Hepatocyte (in vitro differentiated cells): ENCODE measurements around the gene REG1B. TPM values are rescaled to one million over a fixed set of nuclear protein-coding genes. Genes with fewer than 3 reads are reported as not detected.
A peak's percentile ranks its signal among the peaks of the same experiment; 100 is the strongest.

ENCODE experiments used
- DNase-seq: peaks from one replicate; pipeline ENCODE4 v3.0.0-alpha.2; 2016; ENCODE audit warnings: low spot score
- H2AFZ ChIP-seq: fragments of 200-600 bp; sonication (generic); 2 replicates; pipeline ENCODE4 v1.6.0; 2016; ENCODE audit warnings: antibody characterized with exemption, mild to moderate bottlenecking
- H3K27ac ChIP-seq: fragments of 200-600 bp; sonication (generic); 2 replicates; pipeline ENCODE4 v1.5.1; 2016; ENCODE audit warnings: mild to moderate bottlenecking
- H3K27me3 ChIP-seq: fragments of 200-600 bp; sonication (generic); 2 replicates; pipeline ENCODE4 v1.6.1; 2016
- H3K36me3 ChIP-seq: fragments of 200-600 bp; sonication (generic); replicated peaks from 2 replicates; pipeline ENCODE4 v1.5.1; 2016; ENCODE audit warnings: low read depth; ENCODE audit not compliant: insufficient read depth
- H3K4me1 ChIP-seq: fragments of 200-600 bp; sonication (generic); 2 replicates; pipeline ENCODE4 v1.5.1; 2016; ENCODE audit warnings: mild to moderate bottlenecking, moderate library complexity; ENCODE audit not compliant: insufficient read depth
- H3K4me2 ChIP-seq: fragments of 200-600 bp; sonication (generic); 2 replicates; pipeline ENCODE4 v1.6.0; 2016
- H3K4me3 ChIP-seq: fragments of 200-600 bp; sonication (generic); 2 replicates; pipeline ENCODE4 v1.5.1; 2016; ENCODE audit warnings: mild to moderate bottlenecking
- H3K79me2 ChIP-seq: fragments of 200-600 bp; sonication (generic); 2 replicates; pipeline ENCODE4 v1.6.0; 2017; ENCODE audit warnings: mild to moderate bottlenecking
- H3K9me2 ChIP-seq: fragments of 200-600 bp; sonication (generic); replicated peaks from 2 replicates; pipeline ENCODE4 v1.6.0; 2017; ENCODE audit warnings: mild to moderate bottlenecking; ENCODE audit not compliant: insufficient read depth
- H3K9me3 ChIP-seq: fragments of 200-600 bp; sonication (generic); 2 replicates; pipeline ENCODE4 v1.5.1; 2016; ENCODE audit warnings: low read depth, mild to moderate bottlenecking
- H4K20me1 ChIP-seq: fragments of 200-600 bp; sonication (generic); 2 replicates; pipeline ENCODE4 v1.6.0; 2016; ENCODE audit warnings: mild to moderate bottlenecking; ENCODE audit not compliant: insufficient read depth, poor library complexity, severe bottlenecking
- CTCF ChIP-seq: fragments of 200-600 bp; sonication (generic); IDR thresholded peaks from 2 replicates; pipeline ENCODE4 v1.5.1; 2016; ENCODE audit warnings: antibody characterized with exemption, mild to moderate bottlenecking; ENCODE audit not compliant: poor library complexity
- EZH2 ChIP-seq: fragments of 200-600 bp; sonication (generic); IDR thresholded peaks from 2 replicates; pipeline ENCODE4 v1.6.1; 2016; ENCODE audit warnings: antibody characterized with exemption, mild to moderate bottlenecking, borderline replicate concordance
- EZH2phosphoT487 ChIP-seq: fragments of 200-600 bp; sonication (generic); IDR thresholded peaks from one replicate; pipeline ENCODE4 v1.6.1; 2018; ENCODE audit warnings: antibody characterized with exemption, mild to moderate bottlenecking, low read depth, moderate library complexity; ENCODE audit not compliant: unreplicated experiment, severe bottlenecking
- WGBS: methylation state at CpG from one replicate; pipeline ENCODE4 v1.1.6; 2016; ENCODE audit warnings: low lambda C conversion rate; ENCODE audit errors: missing lambda C conversion rate; 5-methylcytosine and 5-hydroxymethylcytosine counted together
- polyA plus RNA-seq: library from polyadenylated mRNA; unstranded; fragments of >200 nt; fragmentation: Nextera tagmentation; extraction: Ambion mirVana; gene quantifications from 2 replicates; pipeline ENCODE4 v1.2.1, GENCODE V29; 2016
- total RNA-seq: library from RNA; depleted of rRNA; stranded (reverse); fragments of >200 nt; gene quantifications from 2 replicates; pipeline ENCODE4 v1.2.3, GENCODE V29; 2014

REG1B gene
- total and polyA plus RNA-seq, 2 experiments from 2014 or later = not detected

DNA sequence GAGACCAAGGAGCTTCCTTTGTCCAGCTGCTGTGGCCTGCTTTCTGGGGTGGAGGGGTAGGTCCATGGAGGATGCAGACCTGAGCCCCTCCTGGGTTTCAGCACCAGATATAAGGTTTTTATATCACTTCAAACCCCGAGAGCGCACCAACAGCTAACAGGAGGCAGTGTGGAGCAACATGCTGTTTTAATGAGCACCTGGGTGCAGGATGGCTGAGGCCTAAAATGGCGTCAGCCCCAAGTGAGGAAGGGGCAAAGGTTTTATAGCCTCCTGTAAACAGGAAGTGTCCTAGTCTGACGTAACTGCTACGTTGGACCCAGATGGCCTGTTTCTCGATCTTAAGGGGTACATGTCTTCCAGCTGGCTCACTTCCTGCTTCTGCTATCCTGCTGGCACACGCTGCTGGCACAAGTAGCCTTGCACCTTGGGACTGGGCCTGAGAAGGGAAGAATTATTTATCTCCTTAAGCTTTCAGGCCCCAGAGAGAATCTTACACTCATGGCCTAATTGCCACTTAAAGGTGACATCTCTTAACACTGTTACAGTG is 11.4 kb upstream of the REG1B start:
- H3K9me3 ChIP-seq = no peaks in the 10 kb centered on the region
- no peaks in the 10 kb centered on the region for H3K4me1 ChIP-seq
- no peak overlapping the region for H2AFZ ChIP-seq
- H3K27ac ChIP-seq = no peak overlapping the region
- no peaks in the 10 kb centered on the region for H3K27me3 ChIP-seq
- H3K36me3 ChIP-seq = no peaks in the 10 kb centered on the region
- TF ChIP-seq CTCF (no peak), EZH2phosphoT487 (no peak), EZH2 (no peak)
- H3K79me2 ChIP-seq = no peaks in the 10 kb centered on the region
- 71% methylated on average over 7 of the region's 7 CpGs for WGBS
- no peaks in the 10 kb centered on the region for H4K20me1 ChIP-seq
- H3K4me2 ChIP-seq = no peak overlapping the region
- DNase-seq = no peak
- H3K9me2 ChIP-seq = no peaks in the 10 kb centered on the region
- no peak overlapping the region for H3K4me3 ChIP-seq

GRCh38 chr2:79097843-79098242 is 10.1 kb upstream of the REG1B start:
- H2AFZ ChIP-seq = no peak overlapping the region
- no peaks in the 10 kb centered on the region for H3K9me2 ChIP-seq
- no peaks in the 10 kb centered on the region for H3K36me3 ChIP-seq
- H3K4me3 ChIP-seq = no peak overlapping the region
- no peaks in the 10 kb centered on the region for H3K79me2 ChIP-seq
- no peaks in the 10 kb centered on the region for H3K9me3 ChIP-seq
- H4K20me1 ChIP-seq = no peaks in the 10 kb centered on the region
- H3K4me1 ChIP-seq = no peaks in the 10 kb centered on the region
- no peak overlapping the region for H3K27ac ChIP-seq
- WGBS = 95% methylated on average over 6 of the region's 6 CpGs
- H3K27me3 ChIP-seq = no peaks in the 10 kb centered on the region
- no peak overlapping the region for H3K4me2 ChIP-seq
- TF ChIP-seq EZH2 (no peak), EZH2phosphoT487 (no peak), CTCF (no peak)
- DNase-seq = no peak

DNA sequence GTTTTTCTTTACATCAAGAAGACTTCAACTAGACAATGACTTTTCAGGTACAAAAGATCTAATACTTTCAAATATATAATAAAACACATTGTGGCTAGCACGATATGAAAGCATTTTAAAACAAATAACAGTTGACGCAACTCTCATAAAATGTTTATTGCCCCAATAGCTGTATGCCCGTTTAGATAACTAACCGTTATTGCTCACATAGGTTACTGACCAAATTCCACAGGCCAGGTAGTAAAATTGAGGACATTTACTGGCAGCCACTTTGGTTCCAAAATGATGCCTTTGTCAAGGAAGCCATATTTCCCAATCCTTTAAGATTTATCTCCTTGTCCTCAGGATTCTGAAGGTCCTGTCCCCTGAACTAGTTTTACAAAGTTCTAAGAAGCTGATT is 2.9 kb upstream of the REG1B start:
- DNase-seq = no peak
- Histone ChIP-seq H3K9me3 (no peaks in the 10 kb centered on the region), H3K27ac (peak overlapping the region; percentile 7), H2AFZ (no peak overlapping the region), H3K4me2 (no peak overlapping the region), H3K4me3 (no peak overlapping the region), H4K20me1 (no peaks in the 10 kb centered on the region), H3K36me3 (no peaks in the 10 kb centered on the region), H3K27me3 (no peaks in the 10 kb centered on the region), H3K9me2 (no peaks in the 10 kb centered on the region), H3K79me2 (no peaks in the 10 kb centered on the region), H3K4me1 (no peaks in the 10 kb centered on the region)
- whole genome bisulfite sequencing = 60% methylated on average over 4 of the region's 4 CpGs
- no peak for TF ChIP-seq EZH2phosphoT487
- TF ChIP-seq CTCF = no peak
- no peak for TF ChIP-seq EZH2

DNA sequence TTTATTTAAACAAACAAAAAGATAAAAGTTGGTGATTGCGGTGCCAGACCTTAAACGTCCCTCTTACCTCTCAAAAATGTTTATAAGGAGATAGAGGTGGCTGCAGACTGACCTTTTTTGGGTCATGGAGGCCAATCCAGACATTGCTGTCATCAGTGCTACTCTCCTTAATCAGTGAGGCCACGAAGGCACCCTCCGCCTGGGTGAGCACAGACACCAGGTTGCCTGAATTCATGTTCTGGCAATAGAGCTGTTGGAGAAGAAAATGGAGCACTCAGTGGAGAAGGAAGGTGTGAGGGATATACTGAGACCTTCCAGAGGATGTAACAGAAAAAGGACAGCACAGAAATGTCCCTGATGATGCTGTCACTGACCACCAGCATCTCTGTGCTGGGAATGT is 1.5 kb downstream of the REG1B start:
- no peak overlapping the region for H3K27ac ChIP-seq
- no peaks in the 10 kb centered on the region for H3K4me1 ChIP-seq
- H3K9me2 ChIP-seq = no peaks in the 10 kb centered on the region
- 70% methylated on average over 4 of the region's 4 CpGs for WGBS
- no peaks in the 10 kb centered on the region for H3K9me3 ChIP-seq
- TF ChIP-seq CTCF (no peak), EZH2 (no peak), EZH2phosphoT487 (no peak)
- H3K27me3 ChIP-seq = no peaks in the 10 kb centered on the region
- no peak for DNase-seq
- no peak overlapping the region for H2AFZ ChIP-seq
- H4K20me1 ChIP-seq = no peaks in the 10 kb centered on the region
- no peaks in the 10 kb centered on the region for H3K36me3 ChIP-seq
- H3K4me3 ChIP-seq = no peak overlapping the region
- no peak overlapping the region for H3K4me2 ChIP-seq
- H3K79me2 ChIP-seq = no peaks in the 10 kb centered on the region
